Stimulated activated CD4-positive, alpha-beta T cell treated with anti-CD3 and anti-CD28 coated beads, Interleukin-2, amount 100 ng/mL, for 24 hours (primary cell): ENCODE results near the gene GNG7.

Source experiments
- DNase-seq, 2 donors: peaks; one replicate each; pipeline ENCODE4 v3.0.0-alpha.2; 2020

The GNG7 gene

DNA sequence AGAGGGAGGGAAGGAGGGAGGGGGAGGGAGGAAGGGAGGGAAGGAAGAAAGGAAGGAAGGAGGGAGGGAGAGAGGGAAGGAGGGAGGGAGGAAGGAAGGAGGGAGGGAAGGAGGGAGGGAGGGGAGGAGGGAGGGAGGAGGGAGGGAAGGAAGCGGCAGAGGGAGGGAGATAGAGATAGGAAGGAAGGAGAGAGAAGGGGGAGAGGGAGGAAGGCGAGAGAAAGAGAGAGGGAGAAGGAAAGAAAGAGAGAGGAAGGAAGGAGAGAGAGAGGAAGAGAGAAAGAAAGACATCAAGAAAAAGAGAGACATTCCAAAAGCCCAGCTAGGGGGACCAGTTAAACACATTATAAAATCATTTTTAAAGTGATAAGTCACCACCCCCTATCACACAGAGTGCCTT, 62.5 kb downstream of the GNG7 start:
- DNase-seq: no peak

DNA sequence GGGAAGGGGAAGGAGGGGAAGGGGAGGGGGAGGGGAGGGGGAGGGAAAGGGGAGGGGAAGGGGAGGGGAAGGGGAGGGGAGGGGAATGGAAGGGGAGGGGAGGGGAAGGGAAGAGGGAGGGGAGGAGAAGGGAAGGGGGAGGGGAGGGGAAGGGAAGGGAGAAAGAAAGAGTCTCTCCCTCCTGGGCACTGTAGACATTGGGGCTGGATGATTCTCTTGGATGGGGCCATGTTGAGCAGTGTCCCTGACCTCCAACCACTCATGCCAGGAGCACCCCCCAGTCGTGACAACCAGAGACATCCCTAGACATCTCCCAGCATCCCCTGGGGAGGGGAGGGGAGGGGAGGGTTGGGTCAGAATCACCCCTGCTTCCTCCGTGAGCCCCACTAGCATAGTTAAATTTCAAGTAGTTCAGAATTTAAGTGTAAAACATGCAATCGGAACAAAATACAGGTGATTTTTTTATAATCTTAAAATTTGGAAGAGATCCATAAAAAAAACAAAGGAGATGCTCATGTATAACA, 64.0 kb downstream of the GNG7 start:
- no peak for DNase-seq

DNA sequence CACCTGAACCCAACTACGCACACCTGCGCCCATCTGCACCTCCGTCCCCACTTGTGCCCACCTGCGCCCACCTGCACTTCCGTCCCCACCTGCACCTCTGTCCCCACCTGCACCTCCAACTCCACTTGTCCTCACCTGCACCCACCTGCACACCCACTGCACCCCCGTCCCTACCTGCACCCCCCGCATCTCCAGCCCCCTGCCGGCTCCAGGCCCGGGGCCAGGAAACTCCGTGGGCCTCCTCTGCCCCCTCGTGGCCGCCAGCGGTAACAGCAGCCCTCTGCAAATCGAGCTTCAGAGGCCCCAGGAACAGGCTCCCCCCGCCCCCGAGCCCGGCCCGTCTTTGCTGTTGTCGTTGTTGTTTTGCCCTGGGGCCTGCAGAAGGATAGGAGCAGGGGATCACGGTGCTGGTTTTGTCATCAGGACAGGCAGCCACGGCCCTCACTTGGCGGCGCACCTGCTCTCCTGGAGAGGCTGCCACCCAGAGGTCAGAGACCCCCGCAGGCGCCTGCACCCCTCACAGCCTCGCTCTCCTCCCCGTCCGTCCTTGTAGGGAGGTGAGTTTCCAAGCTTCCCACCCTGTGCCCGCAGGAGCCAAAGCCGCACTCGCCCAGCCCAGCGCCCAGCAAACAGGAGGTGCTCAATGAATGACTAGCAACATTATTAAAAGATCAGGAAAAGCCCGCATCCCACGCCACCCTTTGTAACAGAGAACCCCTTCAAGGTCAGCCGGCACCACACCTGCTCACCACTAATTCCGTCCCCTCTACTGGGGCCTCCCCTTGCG, 65.4 kb downstream of the GNG7 start:
- peak; percentile 79 for DNase-seq

DNA sequence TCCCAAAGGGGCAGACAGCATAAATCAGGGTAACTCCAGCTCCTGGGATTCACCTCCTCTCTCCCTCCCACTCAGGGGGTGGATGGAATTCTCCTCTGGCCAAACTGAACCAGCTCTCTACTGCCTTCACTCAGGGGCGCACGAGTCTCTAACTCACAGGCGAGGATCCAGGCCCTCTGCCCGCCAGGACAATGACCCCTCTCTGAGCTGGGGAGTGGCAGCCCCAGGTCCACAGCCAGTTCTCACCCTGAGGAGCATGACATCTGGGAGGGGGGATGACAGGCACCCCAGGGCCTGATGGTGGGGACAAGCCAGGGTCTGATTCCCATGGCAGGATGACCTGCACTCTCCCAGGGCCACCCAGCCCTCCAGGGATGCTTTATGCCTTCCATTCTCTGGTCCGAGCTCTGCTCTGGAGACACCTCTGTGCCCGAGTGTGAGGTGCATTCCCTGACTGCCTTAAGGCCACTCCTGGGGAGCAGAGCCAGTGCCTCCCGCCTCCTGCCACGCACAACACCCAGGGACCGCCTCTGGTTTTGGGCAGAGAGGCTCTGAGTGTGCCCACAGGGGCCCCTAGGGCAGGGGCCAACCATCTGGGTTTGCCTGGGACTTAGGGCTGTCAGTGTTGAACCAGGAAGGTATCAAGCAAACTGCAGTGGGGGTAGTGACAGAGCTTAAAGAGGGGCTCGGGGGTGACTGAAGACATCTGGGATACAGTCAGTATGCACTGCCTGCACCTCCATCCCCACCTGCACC, 66.2 kb downstream of the GNG7 start:
- DNase-seq: no peak

DNA sequence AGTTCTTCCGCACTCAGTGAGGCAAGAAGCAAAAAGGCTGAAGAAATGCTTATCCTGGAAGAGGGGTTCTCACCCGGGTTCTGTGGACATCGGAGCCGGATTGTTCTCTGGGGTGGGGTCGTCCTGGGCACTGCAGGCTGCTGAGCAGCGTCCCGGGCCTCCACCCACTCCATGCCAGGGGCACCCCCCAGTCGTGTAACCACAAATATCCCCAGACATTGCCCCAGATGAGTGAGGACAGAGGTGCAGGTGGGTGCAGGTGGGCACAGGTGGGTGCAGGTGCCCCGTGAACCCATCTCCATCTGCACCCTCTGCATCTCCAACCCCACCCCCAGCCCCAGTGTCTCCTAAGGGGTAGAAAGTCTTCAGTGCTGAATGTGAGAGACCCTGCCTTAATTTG, 67.5 kb downstream of the GNG7 start:
- DNase-seq: no peak

DNA sequence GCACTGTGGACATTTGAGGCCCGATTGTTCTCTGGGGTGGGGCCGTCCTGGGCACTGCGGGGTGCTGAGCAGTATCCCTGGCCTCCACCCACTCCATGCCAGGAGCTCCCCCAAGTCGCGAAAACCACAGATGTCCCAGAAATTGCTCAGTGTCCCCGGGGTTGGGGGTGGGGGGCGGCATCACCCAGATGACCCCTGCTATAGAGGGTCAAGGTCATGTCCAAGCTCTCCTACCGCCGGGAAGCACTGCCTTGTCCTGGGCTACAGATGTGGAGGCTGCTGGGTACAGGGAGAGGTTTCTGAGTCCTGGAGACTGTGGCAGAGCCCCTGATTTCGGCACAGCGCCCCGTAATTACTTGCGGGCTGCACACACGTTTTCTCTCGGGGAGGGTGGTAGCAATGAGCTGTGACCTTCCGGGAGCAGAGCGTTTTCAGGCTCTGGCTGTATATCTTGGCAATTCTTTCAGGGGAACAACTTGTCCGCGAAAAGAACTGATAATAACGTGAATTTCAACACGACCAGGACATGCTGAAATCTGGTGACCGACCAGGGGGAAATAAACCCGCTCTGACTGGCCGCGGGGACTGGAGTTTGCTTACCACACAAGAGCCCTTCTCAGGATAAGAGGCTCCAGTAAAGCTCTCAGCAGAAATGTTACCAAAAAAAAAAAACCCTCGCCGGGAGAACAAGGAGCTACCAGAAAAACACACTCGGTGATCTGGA, 68.1 kb downstream of the GNG7 start:
- DNase-seq: no peak

DNA sequence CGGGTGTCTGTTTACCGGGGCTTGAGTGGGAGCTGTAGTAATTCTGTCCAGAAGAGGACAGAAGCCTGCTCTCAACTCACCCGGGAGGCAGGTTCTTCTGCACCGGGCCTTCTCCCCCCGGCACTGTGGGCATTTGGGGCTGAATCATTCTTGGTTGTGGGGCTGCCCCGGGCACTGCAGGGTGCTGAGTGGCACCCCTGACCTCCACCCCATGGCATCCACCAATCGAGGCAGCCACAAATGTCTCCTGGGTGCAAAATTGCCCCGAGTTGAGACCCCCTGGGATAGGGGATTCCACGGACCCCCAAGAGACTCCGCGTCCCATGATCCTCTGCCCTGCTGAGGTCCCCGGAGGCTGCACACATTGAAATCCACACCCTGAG, 68.8 kb downstream of the GNG7 start:
- no peak for DNase-seq

DNA sequence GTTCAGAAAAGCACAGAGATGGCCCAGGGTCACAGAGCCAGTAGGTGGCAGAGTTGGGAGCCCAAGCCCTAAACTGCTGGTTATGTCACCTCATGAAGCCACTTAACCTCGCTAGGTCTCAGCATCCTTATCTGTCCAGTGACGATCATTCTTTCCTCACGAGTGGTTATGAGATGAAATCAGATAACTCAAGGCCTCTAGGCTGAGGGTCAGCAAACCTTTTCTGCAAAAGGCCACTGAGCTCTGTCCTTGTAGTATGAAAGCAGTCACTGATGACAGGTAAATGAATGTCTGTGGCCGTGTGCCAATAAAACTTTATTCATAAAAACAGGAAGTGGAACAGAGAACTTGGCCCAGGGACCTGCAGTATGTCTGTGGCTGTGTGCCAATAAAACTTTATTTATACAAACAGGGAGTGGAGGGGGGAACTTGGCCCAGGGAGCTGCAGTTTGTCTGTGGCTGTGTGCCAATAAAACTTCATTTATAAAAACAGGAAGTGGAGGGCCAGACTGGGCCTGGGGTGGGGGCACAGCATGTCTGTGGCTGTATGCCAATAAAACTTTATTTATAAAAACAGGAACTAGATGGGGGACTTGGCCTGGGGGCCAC, 71.2 kb downstream of the GNG7 start:
- no peak for DNase-seq

DNA sequence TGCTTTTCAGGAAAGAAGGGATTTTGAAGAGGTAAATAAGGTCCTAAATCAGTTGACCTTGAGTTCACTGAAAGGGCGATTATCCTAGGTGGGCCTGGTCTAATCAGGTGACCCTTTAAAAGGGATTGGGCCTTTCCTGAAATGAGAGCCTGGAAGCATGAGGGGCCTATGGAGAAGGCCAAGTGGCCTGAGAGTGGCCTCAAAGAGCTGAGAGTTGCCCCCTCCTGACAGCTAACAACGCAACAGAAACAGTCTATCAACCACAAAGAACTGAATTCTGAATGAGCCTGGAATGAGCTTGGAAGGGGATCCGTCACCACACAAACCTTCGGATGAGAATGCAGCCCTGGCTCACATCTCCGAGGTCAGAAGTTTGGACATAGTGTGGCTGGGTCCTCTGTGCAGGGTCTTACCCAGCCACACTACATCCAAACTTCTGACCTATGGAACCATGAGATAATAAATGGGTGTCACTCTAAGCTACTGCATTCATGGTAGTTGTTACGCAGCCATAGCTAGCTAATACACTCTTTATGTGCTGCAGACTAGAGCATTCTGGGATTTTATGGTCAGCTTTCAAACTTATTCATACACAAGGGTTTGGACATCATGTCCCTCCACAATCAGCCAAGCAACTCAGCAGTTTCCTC, 72.0 kb downstream of the GNG7 start:
- no peak for DNase-seq

DNA sequence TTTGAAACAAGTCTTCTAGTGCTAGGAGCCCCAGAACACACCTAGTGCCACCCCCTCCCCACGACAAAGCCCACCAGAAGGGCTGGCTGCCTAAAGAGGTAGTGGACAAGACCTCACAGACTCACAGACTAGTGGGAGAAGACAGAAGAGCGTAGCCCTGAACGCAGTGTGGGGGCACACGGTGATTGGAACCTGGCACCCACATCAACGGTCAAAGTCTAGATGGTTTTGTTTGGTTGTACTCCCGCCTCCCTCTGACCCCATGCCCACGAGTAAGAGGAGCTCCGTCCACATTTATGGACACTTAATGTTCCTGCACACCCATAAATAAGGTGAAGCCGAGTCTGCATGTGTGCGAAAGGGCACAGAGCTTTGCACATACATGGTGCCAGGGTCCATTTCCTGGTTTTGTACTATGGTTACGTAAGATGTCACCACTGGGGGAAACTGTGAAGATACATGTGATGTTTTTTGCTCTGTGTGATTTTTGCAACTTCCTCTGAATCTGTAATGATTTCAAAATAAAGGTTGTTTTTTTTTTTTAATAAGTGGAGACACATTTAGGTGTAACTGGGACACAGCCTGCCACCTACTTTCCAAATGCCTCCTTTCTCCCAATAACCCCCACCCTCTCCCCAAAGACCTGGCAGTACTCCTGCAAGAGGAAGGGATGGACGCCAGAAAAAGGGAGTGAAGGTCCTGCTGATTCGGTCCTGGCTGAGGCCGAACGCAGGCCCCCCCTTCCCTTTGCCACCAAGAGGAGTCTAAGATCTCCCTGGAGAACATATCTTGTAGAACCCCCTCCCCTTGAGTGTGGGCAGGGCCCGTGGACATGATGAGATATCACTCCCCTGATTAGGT, 72.8 kb downstream of the GNG7 start:
- no peak for DNase-seq

DNA sequence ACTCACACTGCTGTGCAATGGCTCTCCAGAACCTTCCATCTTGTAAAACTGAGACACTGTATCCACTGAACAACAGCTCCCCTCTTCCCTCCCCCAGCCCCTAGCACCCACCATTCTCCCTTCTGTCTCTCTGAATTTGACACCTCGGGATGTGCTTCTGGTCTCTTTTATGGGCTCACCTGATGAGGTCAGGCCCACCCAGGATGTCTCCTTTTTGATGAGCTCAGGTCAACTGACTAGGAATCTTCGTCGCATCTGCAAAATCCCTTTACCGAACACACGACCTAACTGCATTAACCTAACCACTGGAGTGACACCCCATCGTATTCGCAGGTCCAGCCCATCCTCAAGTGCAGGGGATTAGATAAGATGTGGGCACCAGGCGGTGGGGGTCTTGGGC, 73.9 kb downstream of the GNG7 start:
- DNase-seq: no peak

DNA sequence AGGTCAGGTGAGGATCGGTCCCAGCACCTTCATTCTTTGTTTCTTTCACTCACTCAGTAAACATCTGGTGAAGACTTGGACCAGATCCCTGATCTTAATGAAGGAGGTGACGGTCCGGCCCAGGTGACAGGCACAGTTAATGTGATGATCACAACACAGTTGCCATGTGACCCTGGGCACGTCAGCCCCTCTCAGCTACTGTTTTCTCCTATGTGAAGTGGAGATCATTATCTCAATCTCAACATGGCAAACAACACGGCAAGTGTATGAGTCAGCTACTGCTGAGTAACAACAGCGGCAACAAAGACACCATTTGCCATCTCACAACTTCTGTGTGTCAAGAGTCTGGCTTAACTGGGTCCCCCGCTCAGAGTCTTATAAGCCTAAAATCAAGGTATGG, 74.6 kb downstream of the GNG7 start:
- no peak for DNase-seq

DNA sequence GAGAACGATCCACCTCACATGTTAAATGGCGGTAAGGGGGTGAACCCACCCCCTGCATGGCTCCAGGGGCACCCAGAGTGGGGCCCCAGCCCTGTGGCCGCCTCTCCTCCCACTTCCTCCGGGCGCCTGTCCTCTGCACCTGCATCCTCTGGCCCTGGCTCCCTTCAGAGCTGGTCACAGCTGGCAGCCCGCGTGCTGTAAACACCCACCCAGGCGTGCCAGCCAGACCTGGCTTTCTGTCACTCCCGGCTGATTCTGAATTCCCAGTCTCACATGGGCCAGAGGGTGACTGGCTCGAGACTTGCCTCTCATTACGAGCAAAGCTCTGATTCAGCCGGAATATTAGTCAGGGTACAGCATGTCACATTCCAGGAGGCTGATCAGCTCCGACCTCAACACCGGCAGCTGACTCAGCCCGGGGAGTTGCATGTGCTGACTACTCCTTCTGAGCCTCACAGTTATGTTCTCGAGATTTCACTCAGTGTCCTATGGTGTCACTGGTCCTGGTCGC, 75.1 kb downstream of the GNG7 start:
- DNase-seq: peak; percentile 56 to 64

DNA sequence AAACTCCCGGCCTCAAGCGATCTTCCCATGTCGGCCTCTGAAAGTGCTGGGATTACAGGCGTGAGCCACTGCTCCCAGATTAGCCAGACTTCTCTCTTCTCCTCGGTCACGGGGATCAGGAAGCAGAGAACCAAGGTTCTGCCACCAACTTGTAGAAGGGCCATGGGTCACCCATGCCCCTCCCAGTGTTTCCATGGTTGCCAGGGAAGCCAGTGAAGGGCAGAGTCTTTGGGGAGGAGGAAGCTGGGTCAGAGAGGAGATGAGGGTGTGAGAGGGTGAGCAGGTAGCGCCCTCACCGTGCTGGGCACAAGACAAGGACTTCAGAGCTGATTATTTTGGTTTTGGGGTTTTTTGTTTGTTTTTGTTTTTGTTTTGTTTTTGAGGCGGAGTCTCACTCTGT, 77.1 kb downstream of the GNG7 start:
- DNase-seq: no peak

DNA sequence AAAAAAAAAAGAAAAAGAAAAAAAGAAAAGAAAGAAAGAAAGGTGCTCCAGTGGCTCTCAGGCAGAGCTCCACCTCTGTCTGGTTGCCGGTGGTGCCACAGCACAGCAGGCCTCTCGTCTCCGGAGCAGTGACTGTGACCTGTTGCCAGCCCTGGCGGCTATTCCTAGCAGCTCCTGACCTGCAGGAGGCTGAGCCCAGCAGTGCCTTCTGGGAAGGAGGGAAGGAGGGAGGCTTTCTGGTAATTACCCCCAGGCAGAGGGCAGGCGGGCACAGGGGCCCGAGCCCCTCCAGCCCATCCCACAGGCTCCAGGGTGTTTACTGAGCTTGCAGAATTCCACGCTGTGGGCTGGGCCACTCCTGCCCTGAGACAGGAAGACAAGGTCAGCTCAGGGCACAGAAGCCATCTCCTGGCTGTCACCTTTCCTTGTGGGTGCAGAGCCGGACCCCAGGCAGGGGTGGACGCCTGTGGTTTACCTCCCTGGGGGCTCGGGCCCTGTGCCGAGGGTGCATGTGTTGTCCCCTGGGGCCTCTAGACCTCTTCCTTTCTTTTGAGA, 77.9 kb downstream of the GNG7 start:
- DNase-seq: no peak

DNA sequence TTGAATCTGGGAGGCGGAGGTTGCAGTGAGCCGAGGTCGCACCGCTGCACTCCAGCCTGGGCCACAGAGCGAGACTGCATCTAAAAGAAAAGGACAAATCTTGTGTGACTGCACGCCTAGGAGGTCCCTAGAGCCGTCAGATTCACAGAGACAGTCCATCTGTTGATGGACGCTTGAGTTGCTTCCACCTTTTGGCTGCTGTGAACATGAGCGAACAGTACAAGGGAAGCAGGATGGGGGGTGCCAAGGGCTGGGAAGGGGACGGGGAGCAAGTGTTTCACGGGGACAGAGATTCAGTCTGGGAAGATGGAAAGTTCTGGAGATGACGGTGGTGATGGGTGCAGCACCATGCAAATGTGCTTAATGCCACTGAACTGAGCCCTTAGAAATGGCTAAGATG, 78.7 kb downstream of the GNG7 start:
- DNase-seq: no peak

DNA sequence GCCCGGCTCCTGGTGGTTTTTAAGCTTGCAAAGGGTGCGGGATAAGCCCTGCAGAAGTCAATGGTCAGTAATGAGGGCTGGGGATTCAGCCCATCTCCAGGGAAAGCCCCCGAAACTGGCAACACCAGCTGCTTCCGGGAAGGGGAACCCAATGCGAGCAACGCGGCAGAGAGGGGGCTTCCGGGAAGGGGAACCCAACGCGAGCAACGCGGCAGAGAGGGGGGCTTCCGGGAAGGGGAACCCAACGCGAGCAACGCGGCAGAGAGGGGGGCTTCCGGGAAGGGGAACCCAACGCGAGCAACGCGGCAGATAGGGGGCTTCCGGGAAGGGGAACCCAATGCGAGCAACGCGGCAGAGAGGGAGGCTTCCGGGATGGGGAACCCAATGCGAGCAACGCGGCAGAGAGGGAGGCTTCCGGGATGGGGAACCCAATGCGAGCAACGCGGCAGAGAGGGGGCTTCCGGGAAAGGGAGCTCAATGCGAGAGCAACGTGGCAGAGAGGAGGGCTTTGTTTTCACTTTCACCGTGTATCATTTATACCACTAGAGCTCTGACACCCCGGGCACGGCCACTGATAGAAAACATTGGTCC, 80.0 kb downstream of the GNG7 start:
- DNase-seq: peak in 1 of 2 donors; percentile 49

DNA sequence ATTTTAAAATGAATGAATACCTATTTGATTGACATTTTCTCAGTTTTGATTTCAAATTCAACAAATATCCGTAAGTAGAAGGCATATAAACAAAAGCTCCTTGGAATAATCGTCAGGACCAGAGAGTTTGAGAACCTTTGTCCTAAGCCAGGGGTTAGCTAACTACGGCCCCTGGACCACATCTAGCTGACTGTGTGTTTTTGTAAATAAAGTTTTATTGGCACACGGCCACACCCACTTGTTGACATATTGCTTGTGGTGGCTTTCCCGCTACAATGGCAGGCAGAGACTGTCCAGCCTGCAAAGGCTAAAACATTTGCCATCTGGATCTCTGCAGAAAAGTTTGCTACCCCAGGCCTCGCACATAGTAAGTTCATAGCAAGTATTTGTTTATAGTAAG, 83.4 kb downstream of the GNG7 start:
- DNase-seq: no peak

DNA sequence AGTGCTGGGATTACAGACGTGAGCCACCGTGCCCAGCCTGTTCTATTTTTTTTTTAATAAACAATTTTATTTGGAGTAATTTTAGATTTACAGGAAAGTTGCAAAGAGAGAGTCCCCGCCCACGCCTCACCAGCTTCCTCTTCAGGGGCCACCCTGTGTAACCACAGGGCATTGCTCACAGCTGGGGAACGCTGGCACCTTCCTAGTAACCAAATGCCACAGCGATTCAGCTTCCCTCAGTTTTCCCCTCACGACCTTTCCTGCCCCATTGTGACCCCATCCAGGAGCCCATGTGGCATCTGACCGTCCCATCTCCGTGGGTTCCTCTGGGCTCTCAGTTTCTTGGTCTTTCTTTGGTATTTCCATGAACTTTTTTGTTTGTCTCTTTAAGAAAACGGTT, 83.9 kb downstream of the GNG7 start:
- DNase-seq: peak; percentile 82 to 86

DNA sequence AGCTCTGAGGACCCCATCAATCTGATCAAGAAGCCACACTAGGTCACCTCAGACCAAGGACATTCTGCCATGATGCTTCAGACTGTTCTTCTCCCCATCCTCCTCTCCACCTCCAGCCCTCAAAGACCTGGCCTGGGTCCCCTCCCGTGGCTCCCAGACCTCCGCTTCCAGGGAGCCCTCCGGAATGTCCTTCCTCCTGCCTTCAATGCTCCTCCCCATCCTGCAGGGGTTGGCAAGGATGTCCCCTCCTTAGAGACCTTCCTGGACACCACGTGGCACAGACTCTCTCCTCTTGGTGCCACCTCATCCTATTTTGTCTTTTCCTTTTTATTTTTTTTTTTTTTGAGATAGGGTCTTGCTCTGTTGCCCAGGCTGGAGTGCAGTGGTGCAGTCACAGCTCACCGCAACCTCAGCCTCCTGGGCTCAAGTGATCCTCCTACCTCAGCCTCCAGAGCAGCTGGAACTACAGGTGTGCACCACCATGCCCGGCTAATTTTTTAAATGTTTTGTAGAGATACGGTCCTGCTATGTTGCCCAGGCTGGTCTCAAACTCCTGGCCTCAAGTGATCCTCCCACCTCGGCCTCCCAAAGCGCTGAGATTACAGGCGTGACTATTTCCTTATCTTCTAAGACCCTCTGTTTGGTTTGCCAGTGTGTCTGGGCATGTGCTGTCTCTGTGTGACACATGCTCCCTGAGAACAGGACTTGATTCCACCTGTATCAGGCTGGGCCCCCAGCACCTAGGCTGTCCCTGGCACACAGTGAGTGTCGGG, 84.9 kb downstream of the GNG7 start:
- no peak for DNase-seq
